ENCODE data around the gene GALK1. TPM values are rescaled to one million over a fixed set of nuclear protein-coding genes. Genes with fewer than 3 reads are reported as not detected.

The GALK1 gene
- polyA plus RNA-seq, 1 donor (not counting 4 experiments of a cell fraction or from before 2014, with no cell fraction given): 1.3 TPM

- no peak overlapping the region for H3K27ac ChIP-seq (ENCODE audit: control insufficient read depth, insufficient read depth, low read length)
- H3K79me2 ChIP-seq (ENCODE audit: control insufficient read depth, insufficient read depth, low read length): peaks cover 91% of the 10 kb centered on the region
- dilution Hi-C loops (cut with MboI; ENCODE audit: extremely low pct_ligation_motif_present, low sequenced_read_pairs): loop anchor here (10.0 kb wide), 1 partner anchor 53 kb away; no protein-coding TSS in a partner anchor
- no peak overlapping the region for H3K4me2 ChIP-seq (ENCODE audit: control insufficient read depth, extremely low read depth, insufficient read depth, low read depth, low read length)
- DNase-seq (ENCODE audit: low read depth, low spot score): no peak
- H2AFZ ChIP-seq (ENCODE audit: control insufficient read depth, low read length): no peak overlapping the region
- H3K4me3 ChIP-seq (ENCODE audit: control insufficient read depth in 2 of 3, extremely low read depth in 1 of 3, insufficient read depth in 2 of 3, low read depth in 1 of 3, low read length in 3 of 3): no peak overlapping the region
- peaks cover 20% of the 10 kb centered on the region for H3K4me1 ChIP-seq (ENCODE audit: control insufficient read depth, extremely low read depth, insufficient read depth, low read length)
- FAIRE-seq: no peak
- H3K9me3 ChIP-seq (ENCODE audit: control insufficient read depth, low read depth, low read length): no peaks in the 10 kb centered on the region
- no peak overlapping the region for H3K9ac ChIP-seq (ENCODE audit: control insufficient read depth, extremely low read depth, insufficient read depth, low read length)
- peaks cover 57 to 82% of the 10 kb centered on the region in 2 experiments for H3K36me3 ChIP-seq (ENCODE audit: control insufficient read depth in 2 of 2, extremely low read depth in 1 of 2, insufficient read depth in 2 of 2, low read length in 2 of 2)
- TF ChIP-seq EZH2 (IDR thresholded peaks at IDR 0.05; ENCODE audit: low read length) (no peak), CTCF (optimal IDR thresholded peaks at IDR 0.05 in 1 of 3, IDR thresholded peaks at IDR 0.05 in 1 of 3, conservative IDR thresholded peaks at IDR 0.05 in 1 of 3; ENCODE audit: extremely low read depth in 1 of 3, insufficient read depth in 2 of 3, low read length in 3 of 3) (no peak)
- no peaks in the 10 kb centered on the region for H3K9me1 ChIP-seq (ENCODE audit: control insufficient read depth, extremely low read depth, insufficient read depth, low read length)
- no peaks in the 10 kb centered on the region for H3K27me3 ChIP-seq (ENCODE audit: control insufficient read depth, extremely low read depth, insufficient read depth, low read length)
- peaks cover 74% of the 10 kb centered on the region for H4K20me1 ChIP-seq (ENCODE audit: control insufficient read depth, extremely low read depth, insufficient read depth, low read length)
Measured at GRCh38 chr17:75727391-75727790, 37.6 kb downstream of the GALK1 start.

DNA sequence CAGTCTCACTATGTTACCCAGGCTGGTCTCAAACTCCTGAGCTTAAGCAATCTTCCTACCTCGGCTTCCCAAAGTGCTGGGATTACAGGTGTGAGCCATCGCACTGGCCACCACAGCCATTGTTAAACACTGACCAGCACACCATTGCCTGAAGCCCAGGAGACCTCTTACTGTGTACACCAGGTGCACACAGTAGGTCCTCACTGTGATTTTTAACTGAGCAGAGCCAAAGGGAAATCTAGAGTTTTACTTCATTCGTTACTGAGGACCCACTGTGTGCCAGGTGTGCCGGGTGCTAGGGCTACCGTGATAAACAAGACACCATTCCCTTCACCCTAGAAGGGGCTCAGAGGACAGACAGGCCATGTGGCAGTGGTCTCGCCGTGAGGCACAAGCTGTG is 39.5 kb downstream of the GALK1 start:
- H3K9me3 ChIP-seq (ENCODE audit: control insufficient read depth, low read depth, low read length): no peaks in the 10 kb centered on the region
- peaks cover 42 to 74% of the 10 kb centered on the region in 2 experiments for H3K36me3 ChIP-seq (ENCODE audit: control insufficient read depth in 2 of 2, extremely low read depth in 1 of 2, insufficient read depth in 2 of 2, low read length in 2 of 2)
- no peaks in the 10 kb centered on the region for H3K9me1 ChIP-seq (ENCODE audit: control insufficient read depth, extremely low read depth, insufficient read depth, low read length)
- no peak for FAIRE-seq
- DNase-seq (ENCODE audit: low read depth, low spot score): no peak
- TF ChIP-seq EZH2 (IDR thresholded peaks at IDR 0.05; ENCODE audit: low read length): no peak
- H3K4me3 ChIP-seq (ENCODE audit: control insufficient read depth in 2 of 3, extremely low read depth in 1 of 3, insufficient read depth in 2 of 3, low read depth in 1 of 3, low read length in 3 of 3): no peak overlapping the region
- dilution Hi-C loops (cut with MboI; ENCODE audit: extremely low pct_ligation_motif_present, low sequenced_read_pairs): loop anchor here (10.0 kb wide), 1 partner anchor 51 kb away; no protein-coding TSS in a partner anchor
- H2AFZ ChIP-seq (ENCODE audit: control insufficient read depth, low read length): no peak overlapping the region
- H4K20me1 ChIP-seq (ENCODE audit: control insufficient read depth, extremely low read depth, insufficient read depth, low read length): peaks cover 55% of the 10 kb centered on the region
- peaks cover 25% of the 10 kb centered on the region for H3K4me1 ChIP-seq (ENCODE audit: control insufficient read depth, extremely low read depth, insufficient read depth, low read length)
- peak overlapping the region; percentile 18 for H3K27ac ChIP-seq (ENCODE audit: control insufficient read depth, insufficient read depth, low read length)
- peaks cover 86% of the 10 kb centered on the region for H3K79me2 ChIP-seq (ENCODE audit: control insufficient read depth, insufficient read depth, low read length)
- H3K9ac ChIP-seq (ENCODE audit: control insufficient read depth, extremely low read depth, insufficient read depth, low read length): peak overlapping the region; percentile 4
- H3K4me2 ChIP-seq (ENCODE audit: control insufficient read depth, extremely low read depth, insufficient read depth, low read depth, low read length): peak overlapping the region; percentile 39
- no peaks in the 10 kb centered on the region for H3K27me3 ChIP-seq (ENCODE audit: control insufficient read depth, extremely low read depth, insufficient read depth, low read length)
